GM12892 (cell line): ENCODE data around the gene SUPT20H.

Source experiments
- POLR2A ChIP-seq: IDR thresholded peaks from 2 replicates; pipeline ENCODE4 v1.6.1; 2011; ENCODE audit warnings: low read depth, low read length, control low read depth
- POLR2AphosphoS5 ChIP-seq: IDR thresholded peaks from 2 replicates; pipeline ENCODE4 v1.6.1; 2011; ENCODE audit warnings: low read depth, low read length, control low read depth
- TAF1 ChIP-seq: IDR thresholded peaks from 2 replicates; pipeline ENCODE4 v1.6.1; 2011; ENCODE audit warnings: low read depth, mild to moderate bottlenecking, control low read depth, low read length, borderline replicate concordance

DNA sequence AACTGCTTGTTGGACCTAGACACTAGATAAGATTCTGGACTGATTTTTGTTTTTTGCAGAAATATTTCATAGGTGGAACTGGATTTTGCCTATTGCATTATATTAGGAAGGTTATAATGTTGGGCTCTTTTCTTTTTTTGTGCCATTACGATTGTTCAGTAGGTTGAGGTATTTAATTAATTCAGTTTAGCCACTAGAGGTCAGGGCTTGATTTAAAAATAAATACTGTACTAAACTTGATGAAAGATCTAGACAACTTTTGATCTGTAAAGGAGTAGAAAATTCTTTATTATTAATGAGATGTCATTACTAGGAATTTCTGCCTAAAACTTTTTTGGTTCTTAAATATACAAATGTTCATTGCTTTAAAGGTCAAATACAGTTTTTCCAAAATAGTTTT, 15.2 kb upstream of the SUPT20H start:
- no peak for TF ChIP-seq POLR2A
- TF ChIP-seq POLR2AphosphoS5 = no peak
- no peak for TF ChIP-seq TAF1
